H9 (cell line): ENCODE results near the gene ANKRD11. TPM values are rescaled to one million over a fixed set of nuclear protein-coding genes. Genes with fewer than 3 reads are reported as not detected.

Experiments
- DNase-seq: peaks from one replicate; pipeline ENCODE4 v3.0.0-alpha.2; 2017
- H2AFZ ChIP-seq: one replicate; pipeline ENCODE4 v1.6.1; 2013; ENCODE audit warnings: mild to moderate bottlenecking, low read length, control low read depth, moderate library complexity
- H2AK5ac ChIP-seq: 2 replicates; pipeline ENCODE4 v1.6.1; 2013; ENCODE audit warnings: low read length, control low read depth, mixed read lengths; ENCODE audit not compliant: insufficient read length
- H2BK120ac ChIP-seq: one replicate; pipeline ENCODE4 v1.6.1; 2013; ENCODE audit warnings: low read depth, mild to moderate bottlenecking, low read length, control low read depth, inconsistent platforms; ENCODE audit not compliant: poor library complexity, severe bottlenecking
- H2BK12ac ChIP-seq: 2 replicates; pipeline ENCODE4 v1.6.1; 2013; ENCODE audit warnings: low read length, control low read depth, mixed read lengths, low read depth; ENCODE audit not compliant: insufficient read length
- H2BK15ac ChIP-seq: 2 replicates; pipeline ENCODE4 v1.6.1; 2013; ENCODE audit warnings: low read depth, low read length, control low read depth
- H2BK20ac ChIP-seq: one replicate; pipeline ENCODE4 v1.6.1; 2013; ENCODE audit warnings: low read depth, mild to moderate bottlenecking, low read length, control low read depth, inconsistent platforms; ENCODE audit not compliant: poor library complexity, severe bottlenecking
- H2BK5ac ChIP-seq: 2 replicates; pipeline ENCODE4 v1.6.1; 2013; ENCODE audit warnings: low read length, control low read depth, mixed read lengths; ENCODE audit not compliant: insufficient read length
- H3K14ac ChIP-seq: 2 replicates; pipeline ENCODE4 v1.6.1; 2013; ENCODE audit warnings: low read length, control low read depth; ENCODE audit not compliant: insufficient read depth
- H3K18ac ChIP-seq: 2 replicates; pipeline ENCODE4 v1.6.1; 2013; ENCODE audit warnings: low read depth, mild to moderate bottlenecking, mixed read lengths, low read length, control low read depth; ENCODE audit not compliant: insufficient read length
- H3K23ac ChIP-seq: 2 replicates; pipeline ENCODE4 v1.6.1; 2013; ENCODE audit warnings: low read length, control low read depth, mixed read lengths, low read depth; ENCODE audit not compliant: insufficient read length
- H3K23me2 ChIP-seq: 2 replicates; pipeline ENCODE4 v1.6.1; 2013; ENCODE audit warnings: low read depth, mild to moderate bottlenecking, mixed read lengths, low read length, control low read depth; ENCODE audit not compliant: insufficient read length, poor library complexity, severe bottlenecking
- H3K27ac ChIP-seq: 2 replicates; pipeline ENCODE4 v1.5.1; 2013; ENCODE audit warnings: low read length, control low read depth, mixed read lengths, low read depth; ENCODE audit not compliant: insufficient read length
- H3K27me3 ChIP-seq: 2 replicates; pipeline ENCODE4 v1.6.1; 2013; ENCODE audit warnings: low read length, control low read depth, inconsistent platforms; ENCODE audit not compliant: insufficient read depth
- H3K4ac ChIP-seq: 2 replicates; pipeline ENCODE4 v1.6.1; 2013; ENCODE audit warnings: low read depth, mild to moderate bottlenecking, control low read depth, inconsistent platforms, low read length, moderate library complexity
- H3K4me1 ChIP-seq: 2 replicates; pipeline ENCODE4 v1.6.1; 2013; ENCODE audit warnings: low read length, control low read depth, inconsistent platforms; ENCODE audit not compliant: insufficient read depth
- H3K4me2 ChIP-seq: 2 replicates; pipeline ENCODE4 v1.6.1; 2013; ENCODE audit warnings: low read length, control low read depth, mixed read lengths; ENCODE audit not compliant: insufficient read length, insufficient read depth
- H3K56ac ChIP-seq: 2 replicates; pipeline ENCODE4 v1.6.1; 2013; ENCODE audit warnings: low read depth, mild to moderate bottlenecking, mixed read lengths, low read length, control low read depth; ENCODE audit not compliant: insufficient read length
- H3K79me1 ChIP-seq: 2 replicates; pipeline ENCODE4 v1.6.1; 2013; ENCODE audit warnings: low read depth, mild to moderate bottlenecking, moderate library complexity, low read length, control low read depth, inconsistent platforms; ENCODE audit not compliant: insufficient read depth, poor library complexity, severe bottlenecking
- H3K79me2 ChIP-seq: 2 replicates; pipeline ENCODE4 v1.6.1; 2013; ENCODE audit warnings: low read length, control low read depth, inconsistent platforms; ENCODE audit not compliant: insufficient read depth
- H3K9ac ChIP-seq: 2 replicates; pipeline ENCODE4 v1.6.1; 2013; ENCODE audit warnings: low read length, control low read depth, mixed read lengths; ENCODE audit not compliant: insufficient read length; ENCODE audit errors: extremely low read depth
- H3K9me3 ChIP-seq: one replicate; pipeline ENCODE4 v1.6.1; 2013; ENCODE audit warnings: low read depth, low read length, inconsistent platforms; ENCODE audit not compliant: control insufficient read depth
- H3T11ph ChIP-seq: one replicate; pipeline ENCODE4 v1.6.1; 2013; ENCODE audit warnings: mild to moderate bottlenecking, low read length, control low read depth, inconsistent platforms
- H4K20me1 ChIP-seq: one replicate; pipeline ENCODE4 v1.6.1; 2013; ENCODE audit not compliant: control insufficient read depth, insufficient read length, insufficient read depth
- H4K5ac ChIP-seq: 2 replicates; pipeline ENCODE4 v1.6.1; 2013; ENCODE audit warnings: low read depth, mild to moderate bottlenecking, mixed read lengths, low read length, control low read depth; ENCODE audit not compliant: insufficient read length
- H4K8ac ChIP-seq: replicated peaks from 2 replicates; pipeline ENCODE4 v1.6.1; 2013; ENCODE audit warnings: low read length, control low read depth, mixed read lengths, low read depth; ENCODE audit not compliant: insufficient read length
- H4K91ac ChIP-seq: 2 replicates; pipeline ENCODE4 v1.6.1; 2013; ENCODE audit warnings: low read depth, mild to moderate bottlenecking, moderate library complexity, mixed read lengths, low read length, control low read depth; ENCODE audit not compliant: insufficient read length
- H3K27ac Mint-ChIP-seq, 3 experiments: 2 replicates in 2 of 3; 3 replicates in 1 of 3; pipeline ENCODE4 v1.8.0; 2020 to 2021; ENCODE audit warnings: mixed read lengths in 3 of 3, mild to moderate bottlenecking in 1 of 3, moderate library complexity in 1 of 3
- H3K27me3 Mint-ChIP-seq: 2 replicates; pipeline ENCODE4 v1.8.0; 2021; ENCODE audit warnings: low read depth, mild to moderate bottlenecking, moderate library complexity, mixed read lengths
- H3K36me3 Mint-ChIP-seq, 3 experiments: 2 replicates in 2 of 3; 3 replicates in 1 of 3; pipeline ENCODE4 v1.8.0; 2020 to 2021; ENCODE audit warnings: low read depth in 3 of 3, mixed read lengths in 3 of 3; ENCODE audit not compliant: insufficient read depth in 1 of 3
- H3K4me1 Mint-ChIP-seq, 2 experiments: 2 replicates each; pipeline ENCODE4 v1.8.0; 2020; ENCODE audit warnings: mixed read lengths in 2 of 2
- H3K4me3 Mint-ChIP-seq, 2 experiments: 2 replicates in 1 of 2; 3 replicates in 1 of 2; pipeline ENCODE4 v1.8.0; 2020 to 2021; ENCODE audit warnings: mild to moderate bottlenecking in 2 of 2, mixed read lengths in 2 of 2, moderate library complexity in 1 of 2
- H3K9me3 Mint-ChIP-seq, 2 experiments: 2 replicates in 1 of 2; 3 replicates in 1 of 2; pipeline ENCODE4 v1.8.0; 2020; ENCODE audit warnings: mild to moderate bottlenecking in 2 of 2, mixed read lengths in 2 of 2, moderate library complexity in 1 of 2
- CTCF ChIP-seq: fragments of 200-600 bp; sonication (generic); conservative IDR thresholded peaks from 3 replicates; pipeline ENCODE4 v1.8.0; 2021; ENCODE audit warnings: antibody characterized with exemption, mild to moderate bottlenecking
- WGBS: extraction: QIAGEN DNeasy Blood & Tissue Kit; methylation state at CpG from one replicate; pipeline ENCODE4 v1.1.7; 2013; ENCODE audit warnings: missing lambda C conversion rate, low lambda C conversion rate, mixed read lengths; ENCODE audit not compliant: insufficient read length; ENCODE audit errors: extremely low coverage; 5-methylcytosine and 5-hydroxymethylcytosine counted together
- total RNA-seq: library from RNA; stranded (reverse); gene quantifications from 2 replicates; pipeline ENCODE4 v1.2.1, GENCODE V29; 2021

Gene ANKRD11
- total RNA-seq, 1 experiment from 2014 or later, result 181 TPM

- no peak overlapping the region for H2AFZ ChIP-seq
- Mint-ChIP-seq H3K36me3 (peaks cover 0 to 5% (median 0%) of the 10 kb centered on the region in 3 experiments; a peak in 4 of 7 replicates), H3K27ac (peak overlapping the region; percentile 70 to 80 (median 73); a peak in 5 of 7 replicates), H3K4me3 (0 out of 5 replicates have a peak overlapping the region, but pooled peaks of 1 of the 2 experiments have one; percentile 5), H3K27me3 (no peaks in the 10 kb centered on the region), H3K4me1 (peaks cover 44 to 46% of the 10 kb centered on the region in 2 experiments), H3K9me3 (no peaks in the 10 kb centered on the region)
- no peak overlapping the region for H3K27ac ChIP-seq
- H2BK120ac ChIP-seq, result no peak overlapping the region
- DNase-seq, result no peak
- peaks cover 11% of the 10 kb centered on the region; the same call in 1 of the 2 replicates for H3K4me1 ChIP-seq
- no peak overlapping the region for H2BK12ac ChIP-seq
- H3T11ph ChIP-seq, result no peak overlapping the region
- H3K4ac ChIP-seq, result no peak overlapping the region
- H3K79me1 ChIP-seq, result peaks cover 5% of the 10 kb centered on the region
- peaks cover 74% of the 10 kb centered on the region for H3K79me2 ChIP-seq
- no peaks in the 10 kb centered on the region for H3K9me3 ChIP-seq
- H3K14ac ChIP-seq, result no peak overlapping the region
- H4K91ac ChIP-seq, result no peak overlapping the region
- no peak overlapping the region for H4K8ac ChIP-seq
- H2AK5ac ChIP-seq, result no peak overlapping the region
- no peak for TF ChIP-seq CTCF
- no peak overlapping the region for H3K9ac ChIP-seq
- H4K5ac ChIP-seq, result no peak overlapping the region
- H3K18ac ChIP-seq, result no peak overlapping the region
- H2BK15ac ChIP-seq, result no peak overlapping the region
- H3K27me3 ChIP-seq, result no peaks in the 10 kb centered on the region
- WGBS, result no CpG with 5 or more reads among the region's 21 CpGs
- no peaks in the 10 kb centered on the region for H3K23me2 ChIP-seq
- H4K20me1 ChIP-seq, result no peaks in the 10 kb centered on the region
- H3K56ac ChIP-seq, result no peak overlapping the region
- no peak overlapping the region for H3K4me2 ChIP-seq
- H3K23ac ChIP-seq, result no peak overlapping the region
- no peak overlapping the region for H2BK5ac ChIP-seq
- no peak overlapping the region for H2BK20ac ChIP-seq
These were observed 66.6 kb downstream of the ANKRD11 start for GRCh38 chr16:89423681-89424260.
